GM19467 (cell line): ENCODE data around the gene GSTT2.
A peak's percentile ranks its signal among the peaks of the same experiment; 100 is the strongest.
"Not testable (repeated sequence)": the region's sequence is repeated elsewhere in the genome, so short reads cannot be mapped to it uniquely, and the experiment has no call there.

Source experiments
- ATAC-seq: cut with Tn5 transposase; IDR thresholded peaks from one replicate; pipeline ENCODE4 v1.9.1; 2021; ENCODE audit warnings: mild to moderate bottlenecking, moderate library complexity; ENCODE audit not compliant: unreplicated experiment

The GSTT2 gene

DNA sequence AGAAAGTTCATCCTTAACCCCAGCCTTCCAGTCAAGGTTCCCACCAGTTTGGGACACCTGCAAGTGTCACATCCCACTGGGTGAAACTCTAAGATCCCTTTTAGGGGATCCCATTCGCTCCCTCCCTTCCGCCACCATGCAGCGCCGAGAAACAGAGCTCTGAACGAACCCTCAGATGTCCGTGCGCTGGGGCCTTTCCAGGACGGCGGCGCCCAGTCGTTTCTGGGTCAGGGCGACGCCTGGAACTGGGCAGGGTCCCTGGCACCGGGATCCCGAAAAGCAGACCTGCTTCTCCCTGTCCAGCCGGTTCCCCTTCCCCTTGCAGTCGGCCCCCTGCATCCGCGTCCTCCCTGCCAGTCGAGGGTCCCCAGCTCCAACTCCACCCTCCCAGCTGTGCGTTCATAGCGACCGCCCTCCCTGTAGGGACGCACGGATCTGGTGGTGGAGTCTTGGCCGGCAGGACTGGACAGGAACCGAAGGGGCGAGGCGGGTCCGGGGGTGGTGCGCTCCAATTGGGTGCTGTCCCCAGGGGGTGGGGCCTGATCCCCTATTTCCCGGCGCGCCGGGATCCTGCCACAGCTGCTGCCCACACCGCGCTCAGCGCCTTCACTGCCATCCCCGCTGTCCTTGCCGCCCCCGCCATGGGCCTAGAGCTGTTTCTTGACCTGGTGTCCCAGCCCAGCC lies at the start of gene GSTT2:
Gene GSTT2 (plus strand): TSS at position 578 of the 684 bp plus-strand sequence.
- ATAC-seq: not testable (repeated sequence)

DNA sequence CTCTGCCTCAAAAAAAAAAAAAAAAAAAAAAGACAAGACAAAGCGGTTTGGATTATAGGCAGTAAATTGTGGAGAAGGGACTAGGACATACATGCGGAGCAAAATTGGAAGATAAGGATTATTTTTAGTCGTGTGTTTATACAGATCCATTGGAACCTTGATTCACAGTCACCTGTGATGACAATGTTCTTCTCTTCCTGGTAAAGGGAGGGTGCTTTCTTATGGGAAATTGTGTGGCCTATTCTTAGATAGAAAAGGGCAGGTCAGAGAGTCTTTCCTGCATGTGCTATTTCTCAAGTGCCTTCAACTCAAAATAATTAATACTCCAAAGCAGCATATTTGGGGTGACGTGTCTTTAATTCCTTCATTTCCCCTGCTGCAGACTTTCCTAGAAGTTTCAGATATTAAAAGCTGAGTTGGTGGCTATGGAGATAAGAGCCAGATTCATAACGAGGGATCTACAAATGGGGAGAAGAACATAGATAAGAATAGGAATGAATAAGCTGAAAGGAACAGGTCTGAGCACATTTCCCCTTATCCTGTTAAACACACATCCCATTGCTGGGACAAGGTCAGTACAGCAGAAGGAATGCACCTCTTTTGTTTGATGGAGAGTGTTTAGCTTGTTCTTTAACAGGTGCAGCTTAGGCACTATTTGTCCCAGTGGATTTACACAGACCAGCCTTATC lies 41.5 kb upstream of the GSTT2 start:
- no peak for ATAC-seq

DNA sequence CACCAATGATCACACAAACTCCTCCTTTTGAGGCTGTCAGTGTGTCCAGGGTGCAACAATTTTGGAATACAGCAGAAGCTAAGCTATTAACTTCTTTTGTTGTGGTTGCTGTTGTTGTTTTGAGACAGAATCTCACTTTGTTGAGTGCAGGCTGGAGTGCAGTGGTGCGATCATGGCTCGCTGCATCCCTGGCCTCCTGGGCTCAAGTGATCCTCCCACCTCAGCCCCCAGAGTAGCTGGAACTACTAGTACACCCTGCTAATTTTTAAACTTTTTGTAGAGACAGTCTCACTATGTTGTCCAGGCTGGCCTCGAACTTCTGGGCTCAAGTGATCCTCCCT lies 40.9 kb upstream of the GSTT2 start:
- no peak for ATAC-seq

DNA sequence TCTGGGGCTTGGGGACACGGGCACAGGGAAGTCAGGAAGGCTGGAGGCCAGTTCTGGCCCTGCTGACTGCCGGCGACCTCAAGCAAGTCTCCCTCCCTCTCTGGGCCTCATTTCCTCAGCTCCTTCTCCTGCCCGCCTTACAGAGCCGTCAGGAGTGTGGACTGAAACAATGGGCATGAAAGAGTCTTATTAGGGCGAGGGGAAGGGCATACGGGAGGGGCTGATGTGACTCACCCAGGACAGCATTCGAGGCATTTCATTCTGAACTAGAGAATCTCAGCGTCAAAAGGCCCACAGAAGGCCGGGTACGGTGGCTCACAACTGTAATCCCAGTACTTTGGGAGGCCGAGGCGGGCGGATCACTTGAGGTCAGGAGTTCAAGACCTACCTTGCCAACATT lies 39.8 kb upstream of the GSTT2 start:
- not testable (repeated sequence) for ATAC-seq

DNA sequence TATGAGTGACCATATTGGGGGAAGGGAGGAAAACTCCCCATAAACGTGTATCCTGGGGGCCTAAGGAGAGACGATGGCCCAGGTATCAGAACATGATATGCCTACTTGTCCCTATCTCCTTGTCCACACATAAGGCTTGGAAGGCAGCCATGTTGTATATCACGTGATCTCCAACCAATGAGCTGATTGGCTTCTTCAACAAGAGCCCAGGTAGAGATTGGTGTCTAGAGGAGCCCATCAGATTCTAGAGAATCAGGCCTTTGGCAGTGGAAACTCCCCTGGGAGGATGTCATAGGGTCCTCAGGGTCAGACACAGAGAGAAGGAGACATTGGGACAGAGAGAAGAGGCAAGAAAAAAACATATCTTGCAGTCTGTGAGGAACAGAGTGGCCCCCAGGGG lies 32.5 kb upstream of the GSTT2 start:
- ATAC-seq: not testable (repeated sequence)

DNA sequence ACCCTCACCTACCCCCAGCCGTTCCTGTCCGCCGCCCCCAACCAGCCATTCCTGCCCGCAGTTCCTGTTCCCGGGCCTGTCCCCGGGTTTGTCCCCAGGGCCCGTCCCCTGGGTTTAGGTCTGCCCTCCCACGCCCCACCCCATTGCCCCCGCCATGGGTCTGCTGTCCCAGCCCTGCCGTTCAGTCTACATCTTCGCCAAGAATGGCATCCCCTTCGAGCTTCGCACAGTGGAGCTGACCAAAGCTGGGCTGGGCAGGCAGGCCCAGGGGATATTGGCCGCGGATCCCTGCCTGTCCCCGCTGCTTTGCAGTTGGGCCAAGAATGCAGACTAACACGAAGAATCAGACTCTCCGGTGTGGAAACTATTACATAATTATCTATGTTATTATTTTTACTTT lies 30.2 kb upstream of the GSTT2 start:
- not testable (repeated sequence) for ATAC-seq

DNA sequence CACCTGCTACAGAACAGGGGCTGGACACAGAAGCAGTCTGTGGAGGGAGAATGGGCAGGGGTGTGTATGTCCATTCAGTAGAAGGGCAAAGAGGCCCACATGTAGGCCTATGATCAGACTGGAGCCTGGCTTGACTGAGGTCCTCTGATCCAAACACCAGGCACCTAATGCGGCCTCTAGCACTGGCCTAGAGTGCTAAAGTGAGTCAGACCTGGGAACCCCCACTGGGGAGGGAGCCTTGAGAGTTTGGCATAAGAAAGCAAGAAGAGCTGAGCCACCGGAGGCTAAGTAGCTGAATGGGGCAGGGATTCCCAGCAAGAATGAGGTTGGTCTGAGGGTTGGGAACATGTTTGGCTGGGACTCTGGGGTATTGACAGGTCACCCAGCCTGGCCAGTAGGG lies 28.6 kb upstream of the GSTT2 start:
- not testable (repeated sequence) for ATAC-seq

DNA sequence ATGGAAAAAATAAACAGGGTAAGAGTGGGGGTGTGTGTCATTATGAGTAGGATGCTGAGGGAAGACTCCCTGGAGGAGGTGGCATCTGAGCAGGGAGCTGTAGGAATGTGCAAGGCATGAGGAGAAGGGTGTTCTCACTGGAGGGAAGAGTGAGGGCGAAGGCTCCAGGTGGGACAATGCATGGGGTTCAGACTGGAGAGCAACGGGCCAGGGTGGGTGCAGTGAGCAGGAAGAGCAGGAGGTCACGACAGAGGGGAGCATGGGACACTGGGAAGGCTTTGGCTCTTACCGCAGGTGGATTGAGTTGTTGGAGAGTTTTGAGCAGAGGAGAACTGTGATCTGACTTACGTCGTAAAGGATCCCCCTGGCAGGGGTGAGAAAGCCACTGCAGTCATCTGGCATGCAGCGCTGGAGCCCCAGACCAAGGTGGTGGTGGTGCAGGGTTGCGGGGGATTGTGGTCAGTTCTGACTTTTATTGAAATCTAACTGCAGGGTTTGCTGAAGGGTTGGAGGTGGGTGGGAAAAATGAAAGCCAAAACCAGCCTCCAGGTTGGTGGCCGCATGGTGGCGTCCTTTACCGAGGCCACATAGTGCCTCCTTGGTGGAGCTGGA lies 27.0 kb upstream of the GSTT2 start:
- not testable (repeated sequence) for ATAC-seq

DNA sequence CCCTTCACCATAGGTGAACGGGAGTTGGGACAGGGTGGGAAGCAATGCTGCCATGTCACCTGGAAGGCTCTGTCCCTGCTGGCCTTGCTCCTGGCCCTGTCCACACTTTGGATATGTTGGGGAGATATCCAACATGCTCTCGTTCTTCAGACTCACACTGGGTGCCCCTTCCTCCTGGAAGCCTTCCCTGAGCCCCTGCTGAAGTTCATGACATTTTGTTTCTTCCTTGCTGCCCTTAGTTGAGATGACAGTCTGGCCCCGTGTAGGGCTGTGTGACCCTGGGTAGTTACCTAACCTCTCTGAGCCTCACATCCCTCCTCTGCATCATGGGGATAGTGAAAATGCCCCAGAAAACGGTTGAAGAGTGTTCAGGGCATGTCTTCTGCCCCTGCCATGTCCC lies 26.4 kb upstream of the GSTT2 start:
- ATAC-seq: not testable (repeated sequence)

DNA sequence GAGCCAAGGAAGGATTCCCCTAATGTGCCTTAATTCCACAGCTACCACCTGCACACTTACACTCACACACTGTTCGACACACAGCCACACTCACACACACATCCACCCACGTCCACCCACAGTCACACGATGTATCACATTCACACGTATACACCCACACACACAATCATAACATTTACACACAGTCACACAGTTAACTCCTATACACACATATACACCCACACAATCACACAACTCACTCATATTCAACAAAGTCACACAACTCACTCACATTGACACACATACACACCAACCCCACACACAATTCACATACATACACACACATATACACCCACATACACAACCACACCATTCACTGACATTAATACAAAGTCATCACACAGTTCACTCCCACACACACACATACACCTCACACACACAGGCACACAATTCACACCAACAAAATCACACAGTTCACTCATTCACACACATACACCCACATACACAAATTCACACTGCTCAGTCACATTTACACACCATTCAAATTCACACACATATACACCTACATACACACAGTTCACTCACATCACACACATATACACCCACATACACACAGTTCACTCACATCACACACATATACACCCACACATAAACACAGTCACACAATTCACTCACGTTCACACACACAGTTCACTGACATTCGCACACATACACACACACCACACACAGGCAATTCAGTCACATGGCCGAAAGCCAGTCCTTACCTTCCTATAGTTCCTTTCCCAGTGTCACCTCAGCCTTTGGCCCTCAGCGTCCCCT lies 25.5 kb upstream of the GSTT2 start:
- not testable (repeated sequence) for ATAC-seq

DNA sequence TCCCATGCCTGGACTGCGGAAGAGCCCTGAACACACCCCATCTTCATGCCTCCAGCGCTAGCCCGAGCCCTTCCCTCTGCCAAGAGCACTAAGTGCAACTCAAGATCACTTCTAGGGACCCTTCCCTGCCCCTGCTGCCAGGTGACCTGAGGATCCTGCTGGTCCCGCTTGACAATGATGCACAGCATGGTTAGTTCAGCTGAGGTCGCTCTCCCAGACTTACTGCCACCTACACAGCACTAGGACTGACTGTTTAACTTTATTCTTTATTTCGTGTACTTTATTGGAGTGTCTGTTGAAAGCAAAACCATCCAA lies 25.0 kb upstream of the GSTT2 start:
- ATAC-seq: not testable (repeated sequence)

DNA sequence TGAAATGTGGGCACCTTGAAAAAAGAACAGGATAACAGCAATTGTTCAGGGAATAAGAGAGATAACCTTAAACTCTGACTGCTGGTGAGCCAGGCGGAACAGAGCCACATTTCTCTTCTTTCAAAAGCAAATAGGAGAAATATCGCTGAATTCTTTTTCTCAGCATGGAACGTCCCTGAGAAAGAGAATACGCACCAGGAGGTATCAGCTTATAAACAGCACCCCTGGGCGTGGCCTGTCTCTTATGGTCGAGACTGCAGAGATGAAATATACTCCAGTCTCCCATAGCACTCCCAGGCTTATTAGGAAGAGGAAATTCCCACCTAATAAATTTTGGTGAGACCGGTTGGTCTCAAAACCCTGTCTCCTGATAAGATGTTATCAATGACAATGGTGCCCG lies 24.0 kb upstream of the GSTT2 start:
- ATAC-seq: not testable (repeated sequence)

DNA sequence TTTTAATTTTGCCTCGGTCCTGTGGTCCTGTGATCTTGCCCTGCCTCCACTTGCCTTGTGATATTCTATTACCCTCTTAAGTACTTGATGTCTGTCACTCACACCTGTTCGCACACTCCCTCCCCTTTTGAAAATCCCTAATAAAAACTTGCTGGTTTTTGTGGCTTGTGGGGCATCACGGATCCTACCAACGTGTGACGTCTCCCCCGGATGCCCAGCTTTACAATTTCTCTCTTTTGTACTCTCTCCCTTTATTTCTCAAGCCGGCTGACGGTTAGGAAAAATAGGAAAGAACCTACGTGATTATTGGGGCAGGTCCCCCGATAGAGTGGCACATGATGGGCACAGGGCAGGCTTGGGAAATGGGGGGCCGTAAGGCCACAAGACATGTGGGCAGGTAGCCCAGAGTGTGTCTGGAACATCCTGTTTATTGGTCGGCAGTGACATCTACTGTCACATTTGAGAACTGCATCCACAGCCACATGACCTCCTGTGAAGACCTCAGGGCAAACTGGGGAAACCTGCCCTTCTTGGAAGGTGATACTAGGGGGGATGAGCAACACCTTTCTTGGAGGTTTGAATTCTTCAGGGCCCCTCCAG lies 23.5 kb upstream of the GSTT2 start:
- not testable (repeated sequence) for ATAC-seq

DNA sequence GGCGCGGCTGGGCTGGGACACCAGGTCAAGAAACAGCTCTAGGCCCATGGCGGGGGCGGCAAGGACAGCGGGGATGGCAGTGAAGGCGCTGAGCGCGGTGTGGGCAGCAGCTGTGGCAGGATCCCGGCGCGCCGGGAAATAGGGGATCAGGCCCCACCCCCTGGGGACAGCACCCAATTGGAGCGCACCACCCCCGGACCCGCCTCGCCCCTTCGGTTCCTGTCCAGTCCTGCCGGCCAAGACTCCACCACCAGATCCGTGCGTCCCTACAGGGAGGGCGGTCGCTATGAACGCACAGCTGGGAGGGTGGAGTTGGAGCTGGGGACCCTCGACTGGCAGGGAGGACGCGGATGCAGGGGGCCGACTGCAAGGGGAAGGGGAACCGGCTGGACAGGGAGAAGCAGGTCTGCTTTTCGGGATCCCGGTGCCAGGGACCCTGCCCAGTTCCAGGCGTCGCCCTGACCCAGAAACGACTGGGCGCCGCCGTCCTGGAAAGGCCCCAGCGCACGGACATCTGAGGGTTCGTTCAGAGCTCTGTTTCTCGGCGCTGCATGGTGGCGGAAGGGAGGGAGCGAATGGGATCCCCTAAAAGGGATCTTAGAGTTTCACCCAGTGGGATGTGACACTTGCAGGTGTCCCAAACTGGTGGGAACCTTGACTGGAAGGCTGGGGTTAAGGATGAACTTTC lies 18.7 kb upstream of the GSTT2 start, which contains the start of gene GSTT2B:
Gene GSTT2B (minus strand): TSS at position 112 of the 688 bp plus-strand sequence. CDS start 64 bp downstream, at position 48.
- not testable (repeated sequence) for ATAC-seq

DNA sequence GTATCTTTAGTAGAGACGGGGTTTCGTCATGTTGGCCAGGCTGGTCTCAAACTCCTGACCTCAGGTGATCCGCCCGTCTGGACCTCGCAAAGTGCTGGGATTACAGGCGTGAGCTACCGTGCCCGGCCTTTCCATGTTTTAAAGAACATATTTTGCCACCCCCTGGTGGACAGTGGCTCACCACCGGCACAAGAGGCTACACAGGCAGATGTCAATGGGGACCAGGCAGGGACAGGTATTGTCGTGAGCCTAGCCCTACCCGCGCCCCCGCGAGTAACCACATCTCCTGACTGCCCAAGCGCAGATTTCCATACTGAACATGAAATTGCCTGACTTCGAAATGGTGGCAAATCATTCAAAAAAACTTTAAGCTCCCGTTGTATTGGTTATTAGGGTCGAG lies 13.8 kb upstream of the GSTT2 start:
- not testable (repeated sequence) for ATAC-seq

DNA sequence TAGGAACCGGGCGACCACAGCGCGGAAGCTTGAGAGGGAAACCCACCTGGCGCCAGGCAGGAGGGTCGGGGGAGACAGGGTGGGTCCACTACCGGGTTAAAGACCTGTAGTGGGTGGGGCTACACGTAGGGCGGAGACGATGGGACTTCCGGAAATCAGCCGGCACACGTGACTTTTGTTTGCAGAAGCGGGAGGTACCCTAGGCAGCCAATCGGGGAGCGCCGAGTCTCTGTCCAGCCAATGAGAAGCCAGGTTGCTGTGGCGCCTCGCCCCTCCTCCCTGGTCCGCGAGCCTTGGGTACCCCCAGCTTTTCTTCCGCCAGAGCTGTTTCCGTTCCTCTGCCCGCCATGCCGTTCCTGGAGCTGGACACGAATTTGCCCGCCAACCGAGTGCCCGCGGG lies 13.4 kb upstream of the GSTT2 start, which contains the start of gene DDTL:
Gene DDTL (plus strand): TSS at position 321 of the 400 bp plus-strand sequence. CDS start 27 bp downstream, at position 348.
- peak; percentile 94 for ATAC-seq

DNA sequence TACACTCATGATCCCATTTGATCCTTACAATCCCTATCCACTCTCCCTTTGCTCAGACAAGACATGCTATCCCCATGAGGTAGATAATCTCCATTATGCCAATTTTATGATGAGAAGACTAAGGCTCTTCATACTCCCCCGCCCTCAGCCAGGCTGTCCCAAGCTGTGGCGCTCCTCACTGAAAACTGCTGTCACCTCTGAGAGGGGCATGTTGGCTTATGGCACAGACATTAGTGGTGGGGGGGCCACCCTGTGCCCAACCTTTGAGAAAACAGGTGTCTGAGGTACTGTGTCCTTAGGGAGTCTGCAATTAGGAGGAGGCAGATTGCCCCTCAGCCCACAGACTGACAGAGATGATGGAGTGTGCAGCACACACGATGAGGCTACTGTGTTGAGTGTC lies 10.9 kb upstream of the GSTT2 start:
- no peak for ATAC-seq

DNA sequence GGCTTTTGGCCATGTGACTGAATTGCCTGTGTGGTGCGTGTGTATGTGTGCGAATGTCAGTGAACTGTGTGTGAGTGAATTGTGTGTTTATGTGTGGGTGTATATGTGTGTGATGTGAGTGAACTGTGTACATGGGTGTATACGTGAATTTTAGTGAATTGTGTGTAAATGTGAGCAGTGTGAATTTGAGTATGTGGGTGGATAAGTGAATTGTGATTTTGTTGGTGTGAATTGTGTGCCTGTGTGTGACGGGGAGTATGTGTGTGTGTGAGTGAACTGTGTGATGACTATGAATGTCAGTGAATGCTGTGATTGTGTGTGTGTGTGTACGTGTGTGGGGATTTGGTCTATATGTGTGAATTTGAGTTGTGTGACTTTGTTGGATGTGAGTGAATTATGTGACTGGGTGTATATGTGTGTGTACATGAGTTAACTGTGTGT lies 9.7 kb upstream of the GSTT2 start:
- ATAC-seq: no peak

DNA sequence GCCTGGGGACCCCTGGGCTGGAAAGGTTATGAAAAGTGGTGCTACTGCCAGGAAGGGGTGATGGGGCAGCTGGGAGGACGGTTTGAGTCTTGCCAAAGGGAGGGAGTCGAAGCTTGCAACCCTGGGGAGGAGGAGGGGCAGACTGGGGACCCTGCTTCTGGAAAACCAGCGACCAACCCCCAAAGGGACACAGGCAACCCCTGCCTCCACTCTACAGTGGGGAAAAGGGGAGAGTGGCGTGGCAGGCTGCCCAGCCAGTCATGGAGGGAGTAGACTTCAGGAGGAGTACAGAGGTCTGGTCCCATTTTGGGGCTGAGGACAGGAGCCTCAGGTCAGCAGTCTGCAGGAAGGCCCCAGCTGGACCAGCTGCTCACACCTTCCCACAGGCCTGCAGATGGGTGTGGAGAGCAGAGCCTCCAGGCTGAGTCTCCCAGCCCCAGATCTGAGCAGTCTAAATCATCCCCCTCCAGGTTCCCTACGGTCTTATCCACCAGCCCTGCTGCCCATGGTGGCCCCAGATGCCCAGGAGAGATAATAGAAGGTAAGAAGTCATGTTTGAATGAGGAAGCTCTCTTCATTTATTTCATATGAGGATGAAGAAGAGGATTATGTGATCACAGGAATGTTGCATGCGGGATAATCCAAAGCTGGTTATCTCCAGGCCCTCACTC lies 9.0 kb upstream of the GSTT2 start:
- ATAC-seq: no peak

DNA sequence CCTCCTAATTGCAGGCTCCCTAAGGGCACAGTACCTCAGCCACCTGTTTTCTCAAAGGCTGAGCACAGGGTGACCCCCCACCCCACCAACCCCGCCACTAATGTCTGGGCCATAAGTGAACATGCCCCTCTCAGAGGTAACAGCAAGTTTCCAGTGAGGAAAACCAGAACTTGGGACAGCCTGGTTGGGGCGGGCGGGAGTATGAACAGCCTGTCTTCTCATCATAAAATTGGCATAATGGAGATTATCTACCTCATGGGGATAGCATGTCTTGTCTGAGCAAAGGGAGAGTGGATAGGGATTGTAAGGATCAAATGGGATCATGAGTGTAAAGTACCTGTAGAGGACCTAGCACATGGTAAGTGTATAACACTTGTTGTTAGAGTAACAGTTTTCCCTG lies 8.0 kb upstream of the GSTT2 start:
- not testable (repeated sequence) for ATAC-seq
